Endothelial cell of umbilical vein (primary cell): ENCODE measurements around the gene CUX1. TPM values are rescaled to one million over a fixed set of nuclear protein-coding genes. Genes with fewer than 3 reads are reported as not detected.

ENCODE experiments used
- BruUV-seq: library from RNA; stranded (reverse); fragments of 400-500 nt; replicated peaks from 2 replicates; lab custom pipeline; 2021; lab: Mats Ljungman, UMichigan
- CTCF ChIA-PET: fragments of 300-600, 350-600 bp; sonication (Branson Sonifier 250); formaldehyde crosslinking; loops from one replicate; lab custom pipeline; 2021; ENCODE audit warnings: antibody characterized with exemption, inconsistent platforms; lab: Charles Lee
- POLR2A ChIA-PET: fragments of 300-600, 350-600 bp; sonication (Branson Sonifier 250); formaldehyde crosslinking; loops from one replicate; lab custom pipeline; 2021; ENCODE audit warnings: antibody characterized with exemption, inconsistent platforms; lab: Charles Lee
- DNase-seq: peaks from one replicate; pipeline ENCODE4 v3.0.0-alpha.2; 2011; ENCODE audit warnings: low read depth, low spot score
- FAIRE-seq: peaks from 2 replicates; lab custom pipeline; 2011; peaks lifted over from hg19 to GRCh38; lab: Jason Lieb, UNC
- H2AFZ ChIP-seq: 2 replicates; pipeline ENCODE4 v1.6.0; 2012; ENCODE audit warnings: low read depth, low read length, control low read depth, inconsistent platforms
- H3K27ac ChIP-seq: 2 replicates; pipeline ENCODE4 v1.5.1; 2011; ENCODE audit warnings: low read depth, mild to moderate bottlenecking, control low read depth, low read length, moderate library complexity; ENCODE audit not compliant: insufficient read depth
- H3K27me3 ChIP-seq, 2 experiments: 2 replicates each; pipeline versions ENCODE4 v1.6.0 to v1.6.1; 2011; ENCODE audit warnings: low read length in 2 of 2, mixed read lengths in 1 of 2; ENCODE audit not compliant: control insufficient read depth in 2 of 2, insufficient read depth in 2 of 2
- H3K36me3 ChIP-seq, 2 experiments: 2 replicates in 1 of 2; 3 replicates in 1 of 2; pipeline ENCODE4 v1.5.1; 2011; ENCODE audit warnings: low read length in 2 of 2, mild to moderate bottlenecking in 1 of 2, moderate library complexity in 1 of 2; ENCODE audit not compliant: control insufficient read depth in 2 of 2, insufficient read depth in 2 of 2; ENCODE audit errors: extremely low read depth in 1 of 2
- H3K4me1 ChIP-seq: 3 replicates; pipeline ENCODE4 v1.5.1; 2011; ENCODE audit warnings: mild to moderate bottlenecking, low read length; ENCODE audit not compliant: control insufficient read depth, insufficient read depth; ENCODE audit errors: extremely low read depth
- H3K4me2 ChIP-seq: 2 replicates; pipeline ENCODE4 v1.6.1; 2011; ENCODE audit warnings: low read length, control low read depth, mixed read lengths; ENCODE audit not compliant: insufficient read depth
- H3K4me3 ChIP-seq, 3 experiments: fragments of 200-600 bp in 1 of 3; sonication (generic), shearing (Covaris generic) in 1 of 3; replicated peaks in 1 of 3; 2 replicates each; pipeline ENCODE4 v1.5.1; 2011 to 2016; ENCODE audit warnings: control low read depth in 3 of 3, low read length in 3 of 3, mild to moderate bottlenecking in 2 of 3, inconsistent platforms in 1 of 3, low read depth in 1 of 3, moderate library complexity in 1 of 3; ENCODE audit not compliant: insufficient read depth in 1 of 3
- H3K79me2 ChIP-seq: 2 replicates; pipeline ENCODE4 v1.6.0; 2012; ENCODE audit warnings: low read length, inconsistent platforms; ENCODE audit not compliant: control insufficient read depth, insufficient read depth
- H3K9ac ChIP-seq: replicated peaks from 2 replicates; pipeline ENCODE3; 2011; ENCODE audit warnings: low read length, control low read depth; ENCODE audit not compliant: insufficient read depth; ENCODE audit errors: extremely low read depth
- H3K9me1 ChIP-seq: replicated peaks from 3 replicates; pipeline ENCODE4 v1.6.0; 2011; ENCODE audit warnings: mild to moderate bottlenecking, low read length; ENCODE audit not compliant: control insufficient read depth, insufficient read depth; ENCODE audit errors: extremely low read depth
- H3K9me3 ChIP-seq: replicated peaks from 2 replicates; pipeline ENCODE4 v1.5.1; 2012; ENCODE audit warnings: low read length, inconsistent platforms; ENCODE audit not compliant: control insufficient read depth, insufficient read depth
- H4K20me1 ChIP-seq: replicated peaks from 2 replicates; pipeline ENCODE3; 2011; ENCODE audit warnings: mild to moderate bottlenecking, low read length; ENCODE audit not compliant: control insufficient read depth, insufficient read depth; ENCODE audit errors: extremely low read depth
- CTCF ChIP-seq, 2 donors: IDR thresholded peaks; 1 replicate in 1 of 2; 2 replicates in 1 of 2; pipeline ENCODE4 v1.5.1; 2011; ENCODE audit warnings: low read length in 2 of 2, mild to moderate bottlenecking in 2 of 2, moderate library complexity in 2 of 2, control low read depth in 1 of 2, inconsistent platforms in 1 of 2, low read depth in 1 of 2; ENCODE audit not compliant: insufficient read depth in 1 of 2; ENCODE audit errors: extremely low read depth in 1 of 2
- EZH2 ChIP-seq: IDR thresholded peaks from 2 replicates; pipeline ENCODE4 v1.6.1; 2012; ENCODE audit warnings: borderline replicate concordance, low read depth, mild to moderate bottlenecking, moderate library complexity, low read length, inconsistent platforms; ENCODE audit not compliant: severe bottlenecking
- FOS ChIP-seq: IDR thresholded peaks from 2 replicates; pipeline ENCODE4 v1.6.1; 2011; ENCODE audit warnings: mild to moderate bottlenecking, low read length, moderate library complexity, borderline replicate concordance; ENCODE audit not compliant: insufficient read depth
- GATA2 ChIP-seq: IDR thresholded peaks from 2 replicates; pipeline ENCODE4 v1.7.0; 2011; ENCODE audit warnings: low read depth, mild to moderate bottlenecking, moderate library complexity, mixed read lengths, low read length; ENCODE audit not compliant: insufficient read length, insufficient read depth
- JUN ChIP-seq: IDR thresholded peaks from 2 replicates; pipeline ENCODE4 v1.6.1; 2011; ENCODE audit warnings: borderline replicate concordance, low read depth; ENCODE audit not compliant: insufficient read length, insufficient read depth
- MYC ChIP-seq: IDR thresholded peaks from one replicate; pipeline ENCODE4 v1.6.1; 2011; ENCODE audit warnings: mild to moderate bottlenecking, low read depth, low read length
- POLR2A ChIP-seq: IDR thresholded peaks from 2 replicates; pipeline ENCODE4 v1.6.1; 2012; ENCODE audit warnings: low read depth, mild to moderate bottlenecking, control low read depth, low read length
- POLR2AphosphoS5 ChIP-seq: IDR thresholded peaks from 2 replicates; pipeline ENCODE4 v1.6.1; 2012; ENCODE audit warnings: low read depth, mild to moderate bottlenecking, control low read depth, low read length, moderate library complexity; ENCODE audit not compliant: insufficient read depth
- dilution Hi-C: fragments of 300-500 bp; cut with MboI; formaldehyde crosslinking; loops from one replicate; pipeline ENCODE4 v1.15.0; 2019; ENCODE audit warnings: low sequenced_read_pairs; ENCODE audit not compliant: extremely low pct_ligation_motif_present
- intact Hi-C: fragments of 100-400 bp; cut with micrococcal nuclease; formaldehyde crosslinking; loops from one replicate; pipeline ENCODE4 v1.10.0; 2022
- polyA plus RNA-seq, 4 experiments: library from polyadenylated mRNA; depleted of rRNA in 3 of 4; stranded (reverse) in 3 of 4; unstranded in 1 of 4; fragments of >200 nt; gene quantifications; 2 replicates each; pipeline versions ENCODE4 v1.2.1 to v1.2.3, GENCODE V29; 2011 to 2012; ENCODE audit warnings: missing spikeins in 1 of 4
- total RNA-seq: library from RNA; stranded (reverse); gene quantifications from 2 replicates; pipeline ENCODE4 v1.2.3, GENCODE V29; 2021
- TF ChIP-seq, protein P1 (sequence below): IDR thresholded peaks from 2 replicates; pipeline ENCODE4 v1.6.1; 2011; ENCODE audit not compliant: insufficient read depth, insufficient read length

Gene CUX1
- total and polyA plus RNA-seq, 2 donors (not counting 3 experiments of a cell fraction or from before 2014, with no cell fraction given): 13.8 to 49.8 TPM

DNA sequence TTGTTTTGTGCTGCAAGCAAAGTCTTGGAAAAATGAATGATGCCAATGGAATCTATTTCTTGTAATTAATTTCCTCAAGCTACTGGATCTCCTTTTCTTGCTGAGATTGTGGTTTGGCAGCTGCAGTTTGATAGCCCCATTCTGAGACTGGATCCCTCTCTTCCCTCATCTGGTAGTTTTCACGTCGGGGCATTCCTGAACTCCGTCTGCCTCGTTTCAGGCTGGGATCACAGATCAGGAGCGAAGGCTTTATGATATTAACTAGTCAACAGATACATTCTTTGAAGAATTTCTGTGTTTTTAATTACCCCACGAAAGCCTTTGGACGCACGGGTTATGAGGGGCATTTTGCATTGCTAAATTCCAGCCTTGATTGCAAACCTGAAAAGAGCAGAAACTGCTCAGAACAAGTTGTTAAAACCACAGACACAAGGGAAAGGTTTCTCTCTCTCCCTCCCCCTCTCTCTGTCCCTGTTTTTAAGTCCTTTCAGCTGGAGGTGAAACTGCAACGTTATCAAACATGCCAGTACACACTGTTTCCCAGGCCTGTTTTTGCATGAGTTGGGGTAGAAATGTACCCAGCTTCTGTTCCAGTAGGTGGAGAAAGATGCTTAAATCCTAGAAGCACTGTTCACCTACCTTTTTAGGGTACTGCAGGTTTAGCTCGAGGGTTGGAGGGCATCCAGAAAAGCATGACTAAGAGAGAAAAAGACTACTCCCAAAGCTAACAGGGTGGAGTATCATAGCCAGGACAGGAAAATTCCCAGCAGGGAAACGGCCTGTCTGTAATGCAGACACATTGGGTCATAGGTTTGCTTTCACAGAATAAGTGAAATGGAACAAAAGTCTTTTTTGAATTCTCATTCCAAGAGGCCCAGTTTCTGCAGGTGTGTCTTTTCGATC, 124.3 kb downstream of the CUX1 start:
- no peaks in the 10 kb centered on the region for H3K9me3 ChIP-seq
- ChIA-PET CTCF (interaction anchor here (0.7 to 0.9 kb wide), 3 partner anchors 16 to 398 kb away, joined by 3 read pairs; no protein-coding TSS in a partner anchor), POLR2A (no interaction called here)
- FAIRE-seq (peak; percentile 82), DNase-seq (peak; percentile 64)
- H3K36me3 ChIP-seq: no peaks in the 10 kb centered on the region
- H3K79me2 ChIP-seq: no peaks in the 10 kb centered on the region
- no peaks in the 10 kb centered on the region for H3K9me1 ChIP-seq
- intact Hi-C loops: no loop called here
- no peak overlapping the region for H2AFZ ChIP-seq
- no peak overlapping the region for H3K4me3 ChIP-seq
- TF ChIP-seq MYC: no peak
- TF ChIP-seq CTCF (IDR thresholded peaks at IDR 0.05; ENCODE audit: extremely low read depth in 1 of 2, insufficient read depth in 1 of 2, low read depth in 1 of 2, low read length in 2 of 2): no peak
- TF ChIP-seq GATA2: no peak
- TF ChIP-seq, protein P1, sequence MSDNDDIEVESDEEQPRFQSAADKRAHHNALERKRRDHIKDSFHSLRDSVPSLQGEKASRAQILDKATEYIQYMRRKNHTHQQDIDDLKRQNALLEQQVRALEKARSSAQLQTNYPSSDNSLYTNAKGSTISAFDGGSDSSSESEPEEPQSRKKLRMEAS: no peak
- TF ChIP-seq JUN: no peak
- no peak for TF ChIP-seq POLR2A
- no peak for TF ChIP-seq FOS
- TF ChIP-seq EZH2: no peak
- TF ChIP-seq POLR2AphosphoS5: no peak
- H3K4me1 ChIP-seq: peaks cover 6% of the 10 kb centered on the region
- H3K27me3 ChIP-seq: no peaks in the 10 kb centered on the region
- H3K4me2 ChIP-seq: no peak overlapping the region
- dilution Hi-C loops: no loop called here
- no peak overlapping the region for H3K9ac ChIP-seq
- H3K27ac ChIP-seq: no peak overlapping the region
- H4K20me1 ChIP-seq: no peaks in the 10 kb centered on the region
- BruUV-seq: no TSS peak
